K562 (cell line): Measurements from ENCODE around the gene MYCBP. TPM values are rescaled to one million over a fixed set of nuclear protein-coding genes. Genes with fewer than 3 reads are reported as not detected.

Experiments used
- ASH1L ChIP-seq: fragments of 450-650 bp; IDR thresholded peaks from 2 replicates; pipeline ENCODE4 v1.6.1; 2018; ENCODE audit warnings: borderline replicate concordance, mild to moderate bottlenecking, low read depth; ENCODE audit not compliant: partially characterized antibody
- CBFA2T3 ChIP-seq: fragments of 450-650 bp; IDR thresholded peaks from 2 replicates; pipeline ENCODE4 v1.6.1; 2017
- JUNB ChIP-seq: fragments of 450-650 bp; formaldehyde crosslinking; conservative IDR thresholded peaks from 2 replicates; pipeline ENCODE4 v1.4.0; 2020; ENCODE audit warnings: mild to moderate bottlenecking
- JUND ChIP-seq, 2 experiments: IDR thresholded peaks; 2 replicates in 1 of 2; 3 replicates in 1 of 2; pipeline ENCODE4 v1.6.1; 2011; ENCODE audit warnings: borderline replicate concordance in 2 of 2, low read depth in 2 of 2, low read length in 2 of 2, improper control_type of control experiment in 1 of 2, missing biosample characterization in 1 of 2, missing genetic modification characterization in 1 of 2, missing genetic modification reagents in 1 of 2
- NFYB ChIP-seq: IDR thresholded peaks from 2 replicates; pipeline ENCODE4 v1.6.1; 2011; ENCODE audit warnings: mild to moderate bottlenecking, moderate library complexity; ENCODE audit not compliant: insufficient read length; ENCODE audit errors: extremely low read depth
- RFX1 ChIP-seq: fragments of 450-650 bp; IDR thresholded peaks from 2 replicates; pipeline ENCODE4 v1.6.1; 2016; ENCODE audit warnings: mild to moderate bottlenecking, moderate library complexity
- SAFB2 ChIP-seq: fragments of 200-400 bp; formaldehyde crosslinking; IDR thresholded peaks from 2 replicates; pipeline ENCODE4 v1.6.1; 2018; ENCODE audit warnings: borderline replicate concordance, low read length, low read depth, moderate library complexity; ENCODE audit not compliant: severe bottlenecking
- SREBF2 ChIP-seq: sonication (generic); formaldehyde crosslinking; IDR thresholded peaks from 2 replicates; pipeline ENCODE4 v1.4.0; 2020; ENCODE audit warnings: mild to moderate bottlenecking, missing genetic modification reagents
- TAL1 ChIP-seq: fragments of 450-650 bp; IDR thresholded peaks from 2 replicates; pipeline ENCODE4 v1.6.1; 2016; ENCODE audit warnings: mild to moderate bottlenecking
- TCF3 ChIP-seq: sonication (generic); formaldehyde crosslinking; IDR thresholded peaks from 2 replicates; pipeline ENCODE4 v1.4.0; 2020; ENCODE audit warnings: mild to moderate bottlenecking, missing genetic modification reagents
- TOE1 ChIP-seq, 2 experiments: fragments of 450-650 bp in 1 of 2; sonication (generic) in 1 of 2; formaldehyde crosslinking in 1 of 2; IDR thresholded peaks; 2 replicates each; pipeline versions ENCODE4 v1.7.1 to v1.8.0; 2016 to 2022; ENCODE audit warnings: borderline replicate concordance in 2 of 2, mild to moderate bottlenecking in 2 of 2, antibody characterized with exemption in 1 of 2, inconsistent platforms in 1 of 2, low read depth in 1 of 2, missing genetic modification reagents in 1 of 2, moderate library complexity in 1 of 2
- ZEB2 ChIP-seq: fragments of 450-650 bp; IDR thresholded peaks from 2 replicates; pipeline ENCODE4 v1.6.1; 2016
- ZNF146 ChIP-seq: IDR thresholded peaks from one replicate; pipeline ENCODE4 v1.6.1; 2018; ENCODE audit warnings: missing compliant biosample characterization; ENCODE audit not compliant: unreplicated experiment
- polyA plus RNA-seq, 8 experiments: library from polyadenylated mRNA; depleted of rRNA in 4 of 8; stranded (reverse) in 5 of 8; unstranded in 3 of 8; fragments of >200 nt; fragmentation: Nextera tagmentation in 2 of 8; fragmentation: Illumina TruSeq in 1 of 8; extraction: Ambion mirVana in 2 of 8; extraction: Trizol in 1 of 8; gene quantifications; 2 replicates each; pipeline versions ENCODE4 v1.2.1 to v1.2.3, GENCODE V29; 2011 to 2014; ENCODE audit warnings: inconsistent platforms in 1 of 8, missing spikeins in 1 of 8
- total RNA-seq, 7 experiments: library from RNA; depleted of rRNA in 6 of 7; stranded (reverse); fragments of >200 nt in 6 of 7; fragmentation: Illumina TruSeq in 2 of 7; extraction: Trizol in 2 of 7; gene quantifications; 2 replicates each; pipeline versions ENCODE4 v1.2.1 to v1.2.3, GENCODE V29; 2011 to 2021; ENCODE audit warnings: low replicate concordance in 1 of 7
- TF ChIP-seq, protein P1 (sequence below): fragments of 450-650 bp; IDR thresholded peaks from 2 replicates; pipeline ENCODE4 v1.6.1; 2014; ENCODE audit warnings: low read depth, mild to moderate bottlenecking, moderate library complexity, borderline replicate concordance
- TF ChIP-seq, protein P2 (sequence below): fragments of 250-450 bp; sonication (Bioruptor Pico); IDR thresholded peaks from 2 replicates; pipeline ENCODE4 v1.8.0; 2022; ENCODE audit warnings: moderate library complexity, mild to moderate bottlenecking, inconsistent platforms
- TF ChIP-seq, protein P3 (sequence below): fragments of 450-650 bp; IDR thresholded peaks from 2 replicates; pipeline ENCODE4 v1.6.1; 2017; ENCODE audit warnings: antibody characterized with exemption
- TF ChIP-seq, protein P4 (sequence below): fragments of 250-450 bp; sonication (Bioruptor Pico); IDR thresholded peaks from 2 replicates; pipeline ENCODE4 v1.9.0; 2021; ENCODE audit warnings: mild to moderate bottlenecking, inconsistent platforms
- TF ChIP-seq, protein P5 (sequence below): fragments of 250-450 bp; sonication (Bioruptor Pico); IDR thresholded peaks from 2 replicates; pipeline ENCODE4 v1.8.0; 2022; ENCODE audit warnings: moderate library complexity, mild to moderate bottlenecking, inconsistent platforms

MYCBP gene
- total and polyA plus RNA-seq, 9 of the 15 experiments (the other 6 are each of a cell fraction or from before 2014, with no cell fraction given): 32.3 to 253 (median 72.9) TPM

DNA sequence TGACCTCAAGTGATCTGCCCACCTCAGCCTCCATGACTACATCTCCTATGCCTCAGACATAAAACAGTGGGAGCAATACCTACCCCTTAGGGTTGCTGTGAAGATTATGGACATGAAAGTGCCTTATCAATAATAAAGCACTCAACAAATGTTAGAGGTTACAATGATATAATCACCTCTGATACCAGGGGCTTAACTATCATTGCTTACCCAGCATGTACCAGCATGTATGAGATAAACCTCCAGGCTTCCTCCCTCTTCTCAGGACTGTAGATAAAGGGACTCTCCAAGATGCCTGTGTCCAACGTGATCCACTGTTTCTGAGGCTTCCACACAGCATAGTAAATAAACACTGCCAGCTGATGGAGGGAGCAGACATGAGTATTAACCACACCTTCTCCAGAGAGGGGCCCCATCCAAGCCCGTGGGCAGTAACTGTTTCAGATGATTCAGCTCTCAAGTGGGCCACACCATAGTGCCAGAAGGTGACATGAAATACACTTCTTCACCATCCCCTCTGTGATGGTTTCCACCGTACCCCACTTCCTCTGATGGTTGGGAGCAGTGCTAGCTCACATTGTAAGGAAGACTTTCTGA, 42.3 kb upstream of the MYCBP start (continued):
- peak; percentile 58; the same call in 1 of the 2 replicates for TF ChIP-seq TOE1 (IDR thresholded peaks at IDR 0.05; ENCODE audit: borderline replicate concordance)
- no peak for TF ChIP-seq TOE1 (CRISPR knock-in tag; IDR thresholded peaks at IDR 0.05; ENCODE audit: borderline replicate concordance, low read depth)
- TF ChIP-seq JUND (IDR thresholded peaks at IDR 0.05; ENCODE audit: borderline replicate concordance, low read depth, low read length): peak; percentile 60; the same call in 1 of the 2 replicates
- TF ChIP-seq JUND (tag; IDR thresholded peaks at IDR 0.05; ENCODE audit: borderline replicate concordance, low read depth, low read length): peak; percentile 57; the same call in 2 of the 3 replicates
- TF ChIP-seq ASH1L: no peak
- TF ChIP-seq, protein P1, sequence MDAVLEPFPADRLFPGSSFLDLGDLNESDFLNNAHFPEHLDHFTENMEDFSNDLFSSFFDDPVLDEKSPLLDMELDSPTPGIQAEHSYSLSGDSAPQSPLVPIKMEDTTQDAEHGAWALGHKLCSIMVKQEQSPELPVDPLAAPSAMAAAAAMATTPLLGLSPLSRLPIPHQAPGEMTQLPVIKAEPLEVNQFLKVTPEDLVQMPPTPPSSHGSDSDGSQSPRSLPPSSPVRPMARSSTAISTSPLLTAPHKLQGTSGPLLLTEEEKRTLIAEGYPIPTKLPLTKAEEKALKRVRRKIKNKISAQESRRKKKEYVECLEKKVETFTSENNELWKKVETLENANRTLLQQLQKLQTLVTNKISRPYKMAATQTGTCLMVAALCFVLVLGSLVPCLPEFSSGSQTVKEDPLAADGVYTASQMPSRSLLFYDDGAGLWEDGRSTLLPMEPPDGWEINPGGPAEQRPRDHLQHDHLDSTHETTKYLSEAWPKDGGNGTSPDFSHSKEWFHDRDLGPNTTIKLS: no peak
- no peak for TF ChIP-seq ZNF146 (CRISPR knock-in tag)
- TF ChIP-seq, protein P2, sequence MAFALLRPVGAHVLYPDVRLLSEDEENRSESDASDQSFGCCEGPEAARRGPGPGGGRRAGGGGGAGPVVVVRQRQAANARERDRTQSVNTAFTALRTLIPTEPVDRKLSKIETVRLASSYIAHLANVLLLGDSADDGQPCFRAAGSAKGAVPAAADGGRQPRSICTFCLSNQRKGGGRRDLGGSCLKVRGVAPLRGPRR (CRISPR knock-in tag): no peak
- TF ChIP-seq SREBF2: no peak
- TF ChIP-seq, protein P3, sequence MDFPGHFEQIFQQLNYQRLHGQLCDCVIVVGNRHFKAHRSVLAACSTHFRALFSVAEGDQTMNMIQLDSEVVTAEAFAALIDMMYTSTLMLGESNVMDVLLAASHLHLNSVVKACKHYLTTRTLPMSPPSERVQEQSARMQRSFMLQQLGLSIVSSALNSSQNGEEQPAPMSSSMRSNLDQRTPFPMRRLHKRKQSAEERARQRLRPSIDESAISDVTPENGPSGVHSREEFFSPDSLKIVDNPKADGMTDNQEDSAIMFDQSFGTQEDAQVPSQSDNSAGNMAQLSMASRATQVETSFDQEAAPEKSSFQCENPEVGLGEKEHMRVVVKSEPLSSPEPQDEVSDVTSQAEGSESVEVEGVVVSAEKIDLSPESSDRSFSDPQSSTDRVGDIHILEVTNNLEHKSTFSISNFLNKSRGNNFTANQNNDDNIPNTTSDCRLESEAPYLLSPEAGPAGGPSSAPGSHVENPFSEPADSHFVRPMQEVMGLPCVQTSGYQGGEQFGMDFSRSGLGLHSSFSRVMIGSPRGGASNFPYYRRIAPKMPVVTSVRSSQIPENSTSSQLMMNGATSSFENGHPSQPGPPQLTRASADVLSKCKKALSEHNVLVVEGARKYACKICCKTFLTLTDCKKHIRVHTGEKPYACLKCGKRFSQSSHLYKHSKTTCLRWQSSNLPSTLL: no peak
- no peak for TF ChIP-seq SAFB2
- TF ChIP-seq, protein P4, sequence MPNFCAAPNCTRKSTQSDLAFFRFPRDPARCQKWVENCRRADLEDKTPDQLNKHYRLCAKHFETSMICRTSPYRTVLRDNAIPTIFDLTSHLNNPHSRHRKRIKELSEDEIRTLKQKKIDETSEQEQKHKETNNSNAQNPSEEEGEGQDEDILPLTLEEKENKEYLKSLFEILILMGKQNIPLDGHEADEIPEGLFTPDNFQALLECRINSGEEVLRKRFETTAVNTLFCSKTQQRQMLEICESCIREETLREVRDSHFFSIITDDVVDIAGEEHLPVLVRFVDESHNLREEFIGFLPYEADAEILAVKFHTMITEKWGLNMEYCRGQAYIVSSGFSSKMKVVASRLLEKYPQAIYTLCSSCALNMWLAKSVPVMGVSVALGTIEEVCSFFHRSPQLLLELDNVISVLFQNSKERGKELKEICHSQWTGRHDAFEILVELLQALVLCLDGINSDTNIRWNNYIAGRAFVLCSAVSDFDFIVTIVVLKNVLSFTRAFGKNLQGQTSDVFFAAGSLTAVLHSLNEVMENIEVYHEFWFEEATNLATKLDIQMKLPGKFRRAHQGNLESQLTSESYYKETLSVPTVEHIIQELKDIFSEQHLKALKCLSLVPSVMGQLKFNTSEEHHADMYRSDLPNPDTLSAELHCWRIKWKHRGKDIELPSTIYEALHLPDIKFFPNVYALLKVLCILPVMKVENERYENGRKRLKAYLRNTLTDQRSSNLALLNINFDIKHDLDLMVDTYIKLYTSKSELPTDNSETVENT (CRISPR knock-in tag): no peak
- peak; percentile 98 for TF ChIP-seq TCF3 (CRISPR knock-in tag)
- peak; percentile 85 for TF ChIP-seq ZEB2
- TF ChIP-seq NFYB: no peak
- TF ChIP-seq RFX1: peak; percentile 30; the same call in 1 of the 2 replicates
- no peak for TF ChIP-seq JUNB (CRISPR knock-in tag)
- peak; percentile 97 for TF ChIP-seq TAL1
- peak; percentile 99 for TF ChIP-seq CBFA2T3
- TF ChIP-seq, protein P5, sequence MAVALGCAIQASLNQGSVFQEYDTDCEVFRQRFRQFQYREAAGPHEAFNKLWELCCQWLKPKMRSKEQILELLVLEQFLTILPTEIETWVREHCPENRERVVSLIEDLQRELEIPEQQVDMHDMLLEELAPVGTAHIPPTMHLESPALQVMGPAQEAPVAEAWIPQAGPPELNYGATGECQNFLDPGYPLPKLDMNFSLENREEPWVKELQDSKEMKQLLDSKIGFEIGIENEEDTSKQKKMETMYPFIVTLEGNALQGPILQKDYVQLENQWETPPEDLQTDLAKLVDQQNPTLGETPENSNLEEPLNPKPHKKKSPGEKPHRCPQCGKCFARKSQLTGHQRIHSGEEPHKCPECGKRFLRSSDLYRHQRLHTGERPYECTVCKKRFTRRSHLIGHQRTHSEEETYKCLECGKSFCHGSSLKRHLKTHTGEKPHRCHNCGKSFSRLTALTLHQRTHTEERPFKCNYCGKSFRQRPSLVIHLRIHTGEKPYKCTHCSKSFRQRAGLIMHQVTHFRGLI (CRISPR knock-in tag): no peak
